ENCODE data around the gene KLHL30. TPM values are rescaled to one million over a fixed set of nuclear protein-coding genes. Genes with fewer than 3 reads are reported as not detected.

KLHL30 gene
- total and polyA plus RNA-seq, 11 donors = 5.1 to 43.7 (median 23.0) TPM

GRCh38 chr2:238167761-238168160, 29.3 kb downstream of the KLHL30 start:
- DNase-seq = peak in 2 of 5 donors; percentile 6 to 25
- no peak for TF ChIP-seq POLR2A (IDR thresholded peaks at IDR 0.05)
- TF ChIP-seq, protein P1, sequence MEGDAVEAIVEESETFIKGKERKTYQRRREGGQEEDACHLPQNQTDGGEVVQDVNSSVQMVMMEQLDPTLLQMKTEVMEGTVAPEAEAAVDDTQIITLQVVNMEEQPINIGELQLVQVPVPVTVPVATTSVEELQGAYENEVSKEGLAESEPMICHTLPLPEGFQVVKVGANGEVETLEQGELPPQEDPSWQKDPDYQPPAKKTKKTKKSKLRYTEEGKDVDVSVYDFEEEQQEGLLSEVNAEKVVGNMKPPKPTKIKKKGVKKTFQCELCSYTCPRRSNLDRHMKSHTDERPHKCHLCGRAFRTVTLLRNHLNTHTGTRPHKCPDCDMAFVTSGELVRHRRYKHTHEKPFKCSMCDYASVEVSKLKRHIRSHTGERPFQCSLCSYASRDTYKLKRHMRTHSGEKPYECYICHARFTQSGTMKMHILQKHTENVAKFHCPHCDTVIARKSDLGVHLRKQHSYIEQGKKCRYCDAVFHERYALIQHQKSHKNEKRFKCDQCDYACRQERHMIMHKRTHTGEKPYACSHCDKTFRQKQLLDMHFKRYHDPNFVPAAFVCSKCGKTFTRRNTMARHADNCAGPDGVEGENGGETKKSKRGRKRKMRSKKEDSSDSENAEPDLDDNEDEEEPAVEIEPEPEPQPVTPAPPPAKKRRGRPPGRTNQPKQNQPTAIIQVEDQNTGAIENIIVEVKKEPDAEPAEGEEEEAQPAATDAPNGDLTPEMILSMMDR (IDR thresholded peaks at IDR 0.05) = no peak
- Histone ChIP-seq H3K27me3 (peaks cover 0 to 16% (median 14%) of the 10 kb centered on the region in 9 donors), H3K4me1 (peaks cover 0 to 32% (median 7%) of the 10 kb centered on the region in 12 donors), H3K27ac (peak overlapping the region in 1 of 12 donors; percentile 41), H3K4me3 (no peak overlapping the region), H3K9me3 (no peaks in the 10 kb centered on the region), H3K36me3 (peaks cover 0 to 55% (median 50%) of the 10 kb centered on the region in 9 donors)
- WGBS, 4 donors = 77 to 87% (median 85%) methylated on average over 6 to 8 of the region's 8 CpGs
- no peak for ATAC-seq
- intact Hi-C loops (cut with DNase I) = loop anchor here in 3 of 10 donors (10.0 kb wide), 1 partner anchor 97 kb away; no protein-coding TSS in a partner anchor

DNA sequence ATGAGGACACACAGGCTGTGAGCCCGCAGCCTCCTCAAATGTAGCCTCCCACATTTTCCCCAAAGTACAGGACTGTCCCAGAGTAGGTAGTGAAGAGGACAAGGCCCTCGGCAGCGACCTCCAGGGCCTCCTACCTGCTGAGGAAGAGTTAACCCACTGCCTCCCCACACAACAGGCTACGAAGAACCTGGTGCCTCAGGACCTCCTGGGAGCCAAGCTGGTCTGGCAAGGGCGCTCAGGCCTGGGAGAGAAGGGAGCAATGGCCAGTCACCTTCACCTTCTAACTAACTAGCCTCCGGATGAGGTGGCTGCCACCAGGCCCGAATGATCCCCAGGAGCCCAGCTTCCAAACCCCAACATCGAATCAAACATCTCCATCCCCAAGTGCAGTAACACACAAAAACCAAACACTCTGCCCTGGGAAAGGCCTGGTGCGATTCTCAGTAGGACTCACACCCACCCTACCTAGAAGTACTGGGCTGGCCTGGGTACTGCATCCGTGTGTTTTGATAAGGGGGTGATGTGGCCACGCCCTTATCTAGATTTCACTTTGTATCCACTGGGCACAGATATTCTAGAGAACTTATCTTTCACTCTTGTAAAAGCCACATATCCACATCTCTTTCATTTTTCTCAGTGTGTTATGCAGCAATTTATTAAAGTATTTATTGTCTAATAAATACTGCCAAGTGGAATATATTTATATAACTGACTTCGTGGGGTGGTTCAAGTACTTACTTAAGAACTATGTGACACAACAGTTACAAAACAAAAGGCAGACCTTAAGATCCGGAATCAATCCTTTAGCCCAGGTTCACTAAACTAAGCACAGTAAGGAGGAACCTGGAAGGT, 30.0 kb downstream of the KLHL30 start:
- 81 to 87% (median 85%) methylated on average over 10 to 13 of the region's 13 CpGs for WGBS, 4 donors
- no peak for ATAC-seq
- Histone ChIP-seq H3K27me3 (peaks cover 0 to 13% (median 7%) of the 10 kb centered on the region in 9 donors), H3K27ac (peak overlapping the region in 5 of 12 donors; percentile 2 to 59 (median 23)), H3K36me3 (peaks cover 0 to 61% (median 56%) of the 10 kb centered on the region in 9 donors), H3K4me3 (no peak overlapping the region), H3K9me3 (no peaks in the 10 kb centered on the region), H3K4me1 (peaks cover 0 to 30% (median 7%) of the 10 kb centered on the region in 12 donors)
- no peak for DNase-seq
- TF ChIP-seq, protein P1 (IDR thresholded peaks at IDR 0.05) = no peak
- TF ChIP-seq POLR2A (IDR thresholded peaks at IDR 0.05) = no peak
- intact Hi-C loops (cut with DNase I) = loop anchor here in 3 of 10 donors (10.0 kb wide), 1 partner anchor 96 kb away; no protein-coding TSS in a partner anchor

- Histone ChIP-seq H3K9me3 (no peaks in the 10 kb centered on the region), H3K27ac (peak overlapping the region in 5 of 12 donors; percentile 2 to 75 (median 41)), H3K36me3 (peaks cover 0 to 69% (median 64%) of the 10 kb centered on the region in 9 donors), H3K4me3 (no peak overlapping the region), H3K4me1 (peaks cover 0 to 22% (median 7%) of the 10 kb centered on the region in 12 donors), H3K27me3 (peaks cover 0 to 6% (median 2%) of the 10 kb centered on the region in 9 donors)
- peak in 1 of 4 donors; percentile 42 for ATAC-seq
- intact Hi-C loops (cut with DNase I) = loop anchor here in 3 of 10 donors (10.0 kb wide), 1 partner anchor 96 kb away; no protein-coding TSS in a partner anchor
- DNase-seq = peak in 2 of 5 donors; percentile 11 to 64
- no peak for TF ChIP-seq POLR2A (IDR thresholded peaks at IDR 0.05)
- TF ChIP-seq, protein P1 (IDR thresholded peaks at IDR 0.05) = no peak
- WGBS, 4 donors = 45 to 74% (median 59%) methylated on average over 6 of the region's 6 CpGs
Observed at GRCh38 chr2:238169048-238169707, 30.7 kb downstream of the KLHL30 start.

All from heart left ventricle (tissue), 16 donors.